ACC112 (cell line): ENCODE measurements around the gene PNMA5.
"Not testable (repeated sequence)": the region's sequence is repeated elsewhere in the genome, so short reads cannot be mapped to it uniquely, and the experiment has no call there.

Source experiments
- H2AFZ ChIP-seq: fragments of 200-600 bp; sonication (generic); one replicate; pipeline ENCODE4 v1.6.0; 2017; ENCODE audit warnings: antibody characterized with exemption, low read length; ENCODE audit not compliant: unreplicated experiment
- H3K27ac ChIP-seq: fragments of 200-600 bp; sonication (generic); 2 replicates; pipeline ENCODE4 v1.5.1; 2014; ENCODE audit warnings: low read depth, mild to moderate bottlenecking, antibody characterized with exemption, low read length, moderate library complexity
- H3K27me3 ChIP-seq: fragments of 200-600 bp; sonication (generic); 2 replicates; pipeline ENCODE4 v1.6.1; 2014; ENCODE audit warnings: mild to moderate bottlenecking, antibody characterized with exemption, low read length, moderate library complexity, mixed read lengths; ENCODE audit not compliant: insufficient read depth
- H3K36me3 ChIP-seq: fragments of 200-600 bp; sonication (generic); 2 replicates; pipeline ENCODE4 v1.6.1; 2016; ENCODE audit warnings: mild to moderate bottlenecking, antibody characterized with exemption, low read length, moderate library complexity, mixed read lengths; ENCODE audit not compliant: insufficient read depth
- H3K4me1 ChIP-seq: fragments of 200-600 bp; sonication (generic); one replicate; pipeline ENCODE4 v1.6.1; 2016; ENCODE audit warnings: low read length, mixed read lengths; ENCODE audit not compliant: insufficient read depth, unreplicated experiment, control insufficient read depth
- H3K4me3 ChIP-seq: fragments of 200-600 bp; sonication (generic); 2 replicates; pipeline ENCODE4 v1.5.1; 2014; ENCODE audit warnings: mild to moderate bottlenecking, low read depth, low read length
- H3K79me2 ChIP-seq: fragments of 200-600 bp; sonication (generic); one replicate; pipeline ENCODE4 v1.6.0; 2016; ENCODE audit warnings: low read length; ENCODE audit not compliant: control insufficient read depth, unreplicated experiment, insufficient read depth

PNMA5 gene

DNA sequence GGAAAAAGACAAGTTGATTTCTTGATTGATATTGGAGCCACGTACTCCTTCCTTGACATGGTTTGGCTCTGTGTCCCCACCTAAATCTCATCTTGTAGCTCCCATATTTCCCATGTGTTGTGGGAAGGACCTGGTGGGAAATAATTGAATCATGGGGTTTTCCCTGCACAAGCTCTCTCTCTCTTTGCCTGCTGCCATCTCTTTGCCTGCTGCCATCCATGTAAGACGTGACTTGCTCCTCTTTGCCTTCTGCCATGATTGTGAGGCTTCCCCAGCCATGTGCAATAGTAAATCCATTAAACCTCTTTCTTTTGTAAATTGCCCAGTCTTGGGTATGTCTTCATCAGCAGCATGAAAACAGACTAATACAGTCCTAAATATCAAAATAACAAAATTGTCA, 8.3 kb upstream of the PNMA5 start:
- H3K4me1 ChIP-seq, H2AFZ ChIP-seq, H3K4me3 ChIP-seq, H3K79me2 ChIP-seq, H3K36me3 ChIP-seq, H3K27ac ChIP-seq: not testable (repeated sequence)
- H3K27me3 ChIP-seq: peaks cover 28% of the 10 kb centered on the region

- Histone ChIP-seq H3K79me2 (no peaks in the 10 kb centered on the region), H2AFZ (no peak overlapping the region), H3K4me3 (no peak overlapping the region), H3K36me3 (no peaks in the 10 kb centered on the region), H3K27me3 (peaks cover 12% of the 10 kb centered on the region; the same call in 1 of the 2 replicates), H3K4me1 (no peaks in the 10 kb centered on the region), H3K27ac (no peak overlapping the region)
Observed at GRCh38 chrX:152997337-152997736, 3.4 kb upstream of the PNMA5 start.

- no peaks in the 10 kb centered on the region for H3K4me1 ChIP-seq
- no peak overlapping the region for H3K4me3 ChIP-seq
Observed at GRCh38 chrX:152992115-152992514, 1.8 kb downstream of the PNMA5 start.

GRCh38 chrX:152991123-152991522, 2.8 kb downstream of the PNMA5 start:
- no peaks in the 10 kb centered on the region for H3K36me3 ChIP-seq
- H3K4me1 ChIP-seq: no peaks in the 10 kb centered on the region
- H3K79me2 ChIP-seq: no peaks in the 10 kb centered on the region
- H3K27ac ChIP-seq: no peak overlapping the region
- H3K4me3 ChIP-seq: no peak overlapping the region
- no peaks in the 10 kb centered on the region for H3K27me3 ChIP-seq
- no peak overlapping the region for H2AFZ ChIP-seq

More at GRCh38 chrX:152992115-152992514, 1.8 kb downstream of the PNMA5 start:
- no peaks in the 10 kb centered on the region for H3K27me3 ChIP-seq
- H3K27ac ChIP-seq: no peak overlapping the region
- no peaks in the 10 kb centered on the region for H3K36me3 ChIP-seq
- no peaks in the 10 kb centered on the region for H3K79me2 ChIP-seq
- no peak overlapping the region for H2AFZ ChIP-seq

- Histone ChIP-seq H2AFZ (no peak overlapping the region), H3K27ac (no peak overlapping the region)
Observed at GRCh38 chrX:152989292-152989658, 4.6 kb downstream of the PNMA5 start.

GRCh38 chrX:152988536-152989291, 5.2 kb downstream of the PNMA5 start:
- H3K27ac ChIP-seq: no peak overlapping the region
- H3K4me1 ChIP-seq: no peaks in the 10 kb centered on the region
- H3K4me3 ChIP-seq: no peak overlapping the region
- no peak overlapping the region for H2AFZ ChIP-seq
- H3K79me2 ChIP-seq: no peaks in the 10 kb centered on the region
- no peaks in the 10 kb centered on the region for H3K27me3 ChIP-seq
- no peaks in the 10 kb centered on the region for H3K36me3 ChIP-seq

More at GRCh38 chrX:152989292-152989658, 4.6 kb downstream of the PNMA5 start:
- H3K36me3 ChIP-seq: no peaks in the 10 kb centered on the region
- H3K79me2 ChIP-seq: no peaks in the 10 kb centered on the region
- H3K4me1 ChIP-seq: no peaks in the 10 kb centered on the region
- no peak overlapping the region for H3K4me3 ChIP-seq
- no peaks in the 10 kb centered on the region for H3K27me3 ChIP-seq

- Histone ChIP-seq H3K27me3 (no peaks in the 10 kb centered on the region), H3K27ac (no peak overlapping the region), H3K79me2 (no peaks in the 10 kb centered on the region), H3K4me1 (no peaks in the 10 kb centered on the region), H3K36me3 (no peaks in the 10 kb centered on the region), H3K4me3 (no peak overlapping the region), H2AFZ (no peak overlapping the region)
Observed at GRCh38 chrX:152987801-152988200, 6.1 kb downstream of the PNMA5 start.

DNA sequence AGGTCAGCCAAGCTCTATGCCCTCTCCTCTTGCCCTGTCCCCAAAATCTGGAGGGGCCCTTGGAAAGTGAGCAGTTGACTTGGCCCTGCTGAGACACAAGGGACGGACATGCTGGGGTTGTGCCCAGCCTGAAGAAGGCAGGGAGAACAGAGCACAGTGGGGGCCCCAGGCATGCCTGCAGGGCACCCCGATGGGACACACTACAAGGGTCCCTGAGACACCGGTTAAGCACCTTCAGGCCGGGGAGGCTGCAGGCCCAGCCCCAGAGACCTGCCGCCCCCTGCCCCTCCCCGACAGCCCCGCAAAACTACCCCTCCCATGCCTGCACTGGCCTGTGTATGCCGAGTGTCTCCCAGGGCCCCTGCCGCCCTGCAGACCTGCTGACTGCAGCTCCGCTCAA, 6.8 kb downstream of the PNMA5 start:
- H3K27ac ChIP-seq, H3K36me3 ChIP-seq, H2AFZ ChIP-seq, H3K4me1 ChIP-seq, H3K27me3 ChIP-seq, H3K4me3 ChIP-seq, H3K79me2 ChIP-seq: not testable (repeated sequence)

GRCh38 chrX:152985383-152985782, 8.5 kb downstream of the PNMA5 start:
- H2AFZ ChIP-seq, H3K27me3 ChIP-seq, H3K4me1 ChIP-seq, H3K27ac ChIP-seq, H3K79me2 ChIP-seq, H3K36me3 ChIP-seq, H3K4me3 ChIP-seq: not testable (repeated sequence)

GRCh38 chrX:152968193-152968592, 25.7 kb downstream of the PNMA5 start:
- no peaks in the 10 kb centered on the region for H3K27me3 ChIP-seq
- H3K4me1 ChIP-seq: no peaks in the 10 kb centered on the region
- H2AFZ ChIP-seq: no peak overlapping the region
- no peaks in the 10 kb centered on the region for H3K79me2 ChIP-seq
- H3K27ac ChIP-seq: no peak overlapping the region
- no peaks in the 10 kb centered on the region; the same call in 1 of the 2 replicates for H3K36me3 ChIP-seq
- no peak overlapping the region for H3K4me3 ChIP-seq

DNA sequence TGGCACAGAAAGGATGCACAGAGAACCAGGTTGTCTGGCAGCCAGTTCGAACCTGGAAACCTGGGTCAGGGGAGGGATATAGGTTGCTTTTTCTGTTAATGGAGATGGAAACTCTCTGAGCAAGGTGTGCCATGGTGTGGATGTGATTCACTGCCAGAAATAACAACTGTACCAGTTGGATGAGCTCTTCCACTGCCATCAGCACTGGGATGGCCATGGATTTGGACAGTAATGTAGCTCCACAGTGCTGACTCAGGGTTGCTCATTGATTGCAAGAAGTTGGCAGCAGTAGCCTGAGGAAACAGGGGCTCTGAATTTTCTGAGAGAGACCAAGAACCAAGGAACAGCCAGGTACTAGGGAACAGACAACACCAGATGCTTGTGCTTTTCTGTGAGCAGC, 33.8 kb downstream of the PNMA5 start:
- Histone ChIP-seq H3K4me1 (no peaks in the 10 kb centered on the region), H3K36me3 (no peaks in the 10 kb centered on the region), H3K27me3 (no peaks in the 10 kb centered on the region), H3K27ac (no peak overlapping the region), H2AFZ (no peak overlapping the region), H3K4me3 (no peak overlapping the region), H3K79me2 (no peaks in the 10 kb centered on the region)
